ENCODE results near the gene DNAJC5.

- TF ChIP-seq ZNF274 (IDR thresholded peaks at IDR 0.05; ENCODE audit: low read depth, low read length) (no peak), YY1 (IDR thresholded peaks at IDR 0.05; ENCODE audit: insufficient read depth, insufficient read length) (no peak), SUZ12 (IDR thresholded peaks at IDR 0.05; ENCODE audit: extremely low read depth, insufficient read depth, insufficient read length) (no peak)
Observed at GRCh38 chr20:63947638-63948456, 52.9 kb downstream of the DNAJC5 start.
